Mucosa of stomach (tissue), 1 donor: ENCODE results near the gene SH3BP2.
"Not testable (repeated sequence)": the region's sequence is repeated elsewhere in the genome, so short reads cannot be mapped to it uniquely, and the experiment has no call there.

Experiments
- H3K27me3 ChIP-seq: one replicate; pipeline ENCODE4 v1.7.0; 2013; ENCODE audit warnings: mild to moderate bottlenecking, low read length; ENCODE audit not compliant: control insufficient read depth, insufficient read depth
- H3K36me3 ChIP-seq: one replicate; pipeline ENCODE4 v1.7.0; 2013; ENCODE audit warnings: low read length; ENCODE audit not compliant: control insufficient read depth, insufficient read depth
- H3K4me1 ChIP-seq: one replicate; pipeline ENCODE4 v1.7.0; 2013; ENCODE audit warnings: mild to moderate bottlenecking, low read length; ENCODE audit not compliant: control insufficient read depth, insufficient read depth
- H3K4me3 ChIP-seq: one replicate; pipeline ENCODE4 v1.7.0; 2013; ENCODE audit warnings: low read length
- H3K9ac ChIP-seq: one replicate; pipeline ENCODE4 v1.7.0; 2013; ENCODE audit warnings: mild to moderate bottlenecking, low read length, moderate library complexity
- H3K9me3 ChIP-seq: one replicate; pipeline ENCODE4 v1.7.0; 2013; ENCODE audit warnings: mild to moderate bottlenecking, low read length, moderate library complexity; ENCODE audit not compliant: control insufficient read depth
- donor health status: Pancreatic carcinoma.

Gene SH3BP2

DNA sequence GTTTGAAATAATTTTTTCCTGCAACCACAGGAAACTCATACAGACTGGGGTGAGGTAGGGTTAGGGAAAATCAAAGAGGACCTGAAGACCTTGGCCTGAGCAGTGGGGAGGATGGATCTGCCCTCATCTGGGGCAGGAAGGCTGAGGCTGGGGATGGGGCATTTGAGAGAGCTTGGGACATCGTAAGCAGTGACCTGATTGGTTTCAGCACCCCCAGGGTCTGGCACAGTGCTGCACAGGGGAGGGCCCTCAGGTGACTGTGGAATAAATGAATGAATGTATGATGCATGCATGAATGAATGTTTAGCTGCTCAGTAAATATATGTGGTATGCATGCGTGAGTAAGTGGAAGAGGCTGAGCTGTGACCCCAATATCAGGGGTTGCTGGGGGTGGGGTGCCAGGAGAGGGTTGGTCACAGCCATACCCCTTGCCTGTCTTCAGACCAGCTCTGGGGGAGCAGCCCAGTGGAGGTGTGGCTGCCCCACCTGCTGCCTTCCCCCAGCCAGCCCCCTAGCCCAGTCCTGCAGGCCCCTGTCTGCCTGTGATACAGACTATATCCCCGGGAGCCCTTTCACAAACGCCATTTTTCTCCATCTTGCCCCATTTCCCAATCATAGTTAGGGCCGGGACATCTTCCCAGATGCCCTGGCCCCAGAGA, 25.7 kb upstream of the SH3BP2 start:
- Histone ChIP-seq H3K4me3 (no peak overlapping the region), H3K9ac (no peak overlapping the region), H3K27me3 (no peaks in the 10 kb centered on the region), H3K4me1 (peaks cover 8% of the 10 kb centered on the region), H3K9me3 (no peaks in the 10 kb centered on the region), H3K36me3 (no peaks in the 10 kb centered on the region)

DNA sequence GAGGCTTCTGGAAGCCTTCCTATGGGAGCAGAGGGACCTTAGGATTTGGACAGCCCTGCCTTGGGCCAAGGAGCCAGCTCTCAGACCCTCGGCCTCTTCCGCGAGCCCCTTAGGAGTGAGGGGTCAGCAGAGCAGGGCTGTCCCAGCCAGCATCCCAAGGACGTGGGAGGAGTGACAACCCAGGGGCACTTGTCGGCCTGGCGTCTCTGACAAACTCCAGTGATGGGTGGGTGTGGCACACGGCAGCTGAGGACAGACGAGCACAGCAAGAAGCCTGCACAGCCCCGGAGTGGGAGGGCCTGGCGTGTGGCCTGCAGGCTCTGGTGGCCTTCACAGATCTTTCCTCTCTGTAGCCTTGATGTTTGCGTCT, 25.2 kb upstream of the SH3BP2 start:
- Histone ChIP-seq H3K27me3 (no peaks in the 10 kb centered on the region), H3K36me3 (no peaks in the 10 kb centered on the region), H3K9ac (no peak overlapping the region), H3K4me3 (no peak overlapping the region), H3K9me3 (no peaks in the 10 kb centered on the region), H3K4me1 (peaks cover 8% of the 10 kb centered on the region)

DNA sequence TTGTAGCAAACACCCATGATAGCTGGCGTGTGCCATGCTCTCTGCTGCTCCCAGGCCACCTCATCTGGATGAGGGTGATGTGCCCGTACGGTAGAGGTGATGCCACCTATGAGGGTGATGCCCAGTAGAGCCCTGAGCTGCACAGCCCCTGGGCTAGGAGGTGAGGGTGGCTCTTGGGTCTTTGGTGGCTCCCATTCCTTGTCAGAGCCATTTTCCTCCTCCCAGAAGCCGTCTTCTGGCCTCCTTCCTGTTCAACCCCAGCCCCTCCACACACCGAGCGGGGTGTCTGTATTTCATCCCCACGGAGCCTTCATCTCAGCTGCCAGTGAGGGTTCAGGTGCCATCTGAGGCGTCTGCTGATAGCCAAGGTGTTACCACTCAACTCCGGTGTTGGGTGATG, 24.8 kb upstream of the SH3BP2 start:
- peaks cover 8% of the 10 kb centered on the region for H3K4me1 ChIP-seq
- H3K4me3 ChIP-seq, result no peak overlapping the region
- no peaks in the 10 kb centered on the region for H3K27me3 ChIP-seq
- H3K9me3 ChIP-seq, result no peaks in the 10 kb centered on the region
- no peaks in the 10 kb centered on the region for H3K36me3 ChIP-seq
- H3K9ac ChIP-seq, result no peak overlapping the region

DNA sequence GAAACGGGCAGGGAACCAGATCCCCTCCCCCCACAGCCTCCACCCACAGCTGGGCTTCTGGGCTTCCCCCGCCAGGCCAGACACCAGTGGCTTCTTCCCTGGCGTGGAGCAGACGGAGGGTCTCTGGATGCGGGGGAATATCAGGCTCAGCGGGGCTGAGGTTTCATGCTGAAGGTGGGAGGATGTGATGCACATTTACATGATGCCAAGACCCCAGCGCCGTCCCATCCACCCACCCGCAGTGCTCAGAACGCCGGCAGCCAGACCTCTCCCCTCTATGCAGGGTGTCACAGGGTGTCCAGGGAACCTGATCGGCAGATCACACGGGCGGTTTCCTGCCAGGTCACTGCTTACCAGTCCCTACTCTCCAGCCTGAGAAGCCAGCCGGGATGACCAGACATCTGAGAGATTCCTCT, 24.0 kb upstream of the SH3BP2 start:
- Histone ChIP-seq H3K4me3 (no peak overlapping the region), H3K36me3 (no peaks in the 10 kb centered on the region), H3K4me1 (peaks cover 4% of the 10 kb centered on the region), H3K27me3 (no peaks in the 10 kb centered on the region), H3K9me3 (no peaks in the 10 kb centered on the region), H3K9ac (peak overlapping the region; percentile 8)

DNA sequence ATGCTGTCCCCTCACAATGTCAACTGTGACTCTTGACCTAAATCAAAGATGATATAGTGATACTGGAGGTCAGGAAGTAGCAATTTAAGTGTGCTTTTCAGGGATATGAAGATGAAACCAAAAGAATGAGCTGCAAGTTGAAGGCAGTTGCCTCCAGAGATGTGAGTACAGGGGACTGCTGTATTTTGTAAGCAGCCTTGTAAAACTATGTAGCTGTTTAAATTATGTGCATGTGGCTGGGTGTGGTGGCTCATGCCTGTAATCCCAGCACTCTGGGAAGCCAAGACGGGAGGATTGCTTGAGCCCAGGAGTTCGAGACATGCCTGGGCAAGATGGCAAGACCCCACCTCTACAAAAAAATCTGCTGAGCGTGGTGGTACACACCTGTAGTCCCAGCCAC, 21.6 kb upstream of the SH3BP2 start:
- Histone ChIP-seq H3K27me3 (no peaks in the 10 kb centered on the region), H3K4me1 (no peaks in the 10 kb centered on the region), H3K36me3 (no peaks in the 10 kb centered on the region), H3K9me3 (no peaks in the 10 kb centered on the region), H3K4me3 (no peak overlapping the region), H3K9ac (no peak overlapping the region)

DNA sequence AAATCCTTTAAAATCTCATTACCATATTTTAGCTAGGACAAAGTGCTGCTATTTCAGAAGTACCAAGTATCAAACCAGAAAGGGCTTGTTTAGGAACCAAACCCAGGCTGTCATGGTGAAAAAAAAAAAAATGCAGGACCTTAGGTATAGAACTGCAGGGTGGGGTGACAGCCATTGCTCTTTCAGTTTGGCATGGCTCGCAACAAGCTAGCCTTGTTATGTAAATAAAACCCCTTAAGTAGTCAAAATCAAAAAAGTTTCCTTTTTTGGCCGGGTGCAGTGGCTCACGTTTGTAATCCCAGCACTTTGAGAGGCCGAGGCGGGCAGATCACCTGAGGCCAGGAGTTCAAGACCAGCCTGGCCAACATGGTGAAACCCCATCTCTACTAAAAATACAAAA, 12.2 kb upstream of the SH3BP2 start:
- H3K36me3 ChIP-seq, H3K4me3 ChIP-seq, H3K9ac ChIP-seq, H3K9me3 ChIP-seq, H3K27me3 ChIP-seq, H3K4me1 ChIP-seq: not testable (repeated sequence)

DNA sequence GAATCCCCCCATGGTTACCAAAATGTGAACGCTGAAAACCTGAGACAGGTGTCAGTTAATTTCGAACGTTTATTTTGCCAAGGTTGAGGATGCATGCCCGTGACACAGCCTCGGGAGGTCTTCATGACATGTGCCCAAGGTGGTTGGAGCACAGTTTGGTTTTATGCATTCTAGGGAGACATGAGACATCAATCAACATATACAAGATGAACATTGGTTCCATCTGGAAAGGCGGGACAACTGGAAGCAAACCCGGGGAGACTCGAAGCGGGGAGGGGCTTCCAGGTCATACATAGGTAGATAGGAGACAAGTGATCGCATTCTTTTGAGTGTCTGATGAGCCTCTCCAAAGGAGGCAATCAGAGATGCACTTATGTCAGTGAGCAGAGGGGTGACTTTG, 11.0 kb upstream of the SH3BP2 start:
- H3K9me3 ChIP-seq, result no peaks in the 10 kb centered on the region
- H3K9ac ChIP-seq, result no peak overlapping the region
- no peaks in the 10 kb centered on the region for H3K27me3 ChIP-seq
- no peaks in the 10 kb centered on the region for H3K4me1 ChIP-seq
- H3K36me3 ChIP-seq, result no peaks in the 10 kb centered on the region
- H3K4me3 ChIP-seq, result no peak overlapping the region

DNA sequence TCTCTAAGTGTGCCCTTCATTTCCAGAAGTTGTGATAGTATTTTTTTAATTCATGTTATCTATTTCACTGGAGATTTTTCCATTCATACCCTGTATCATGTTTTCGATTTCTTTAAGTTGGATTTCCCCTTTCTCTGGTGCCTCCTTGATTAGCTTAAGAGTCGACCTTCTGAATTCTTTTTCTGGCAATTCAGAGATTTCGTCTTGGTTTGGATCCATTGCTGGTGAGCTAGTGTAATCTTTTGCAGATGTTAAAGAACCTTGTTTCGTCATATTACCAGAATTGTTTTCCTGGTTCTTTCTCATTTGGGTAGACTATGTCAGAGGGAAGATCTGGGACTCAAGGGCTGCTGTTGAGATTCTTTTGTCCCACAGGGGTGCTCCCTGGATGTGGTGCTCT, 9.1 kb upstream of the SH3BP2 start:
- H3K9ac ChIP-seq, result no peak overlapping the region
- H3K4me1 ChIP-seq, result no peaks in the 10 kb centered on the region
- H3K4me3 ChIP-seq, result no peak overlapping the region
- H3K36me3 ChIP-seq, result no peaks in the 10 kb centered on the region
- no peaks in the 10 kb centered on the region for H3K9me3 ChIP-seq
- no peaks in the 10 kb centered on the region for H3K27me3 ChIP-seq

DNA sequence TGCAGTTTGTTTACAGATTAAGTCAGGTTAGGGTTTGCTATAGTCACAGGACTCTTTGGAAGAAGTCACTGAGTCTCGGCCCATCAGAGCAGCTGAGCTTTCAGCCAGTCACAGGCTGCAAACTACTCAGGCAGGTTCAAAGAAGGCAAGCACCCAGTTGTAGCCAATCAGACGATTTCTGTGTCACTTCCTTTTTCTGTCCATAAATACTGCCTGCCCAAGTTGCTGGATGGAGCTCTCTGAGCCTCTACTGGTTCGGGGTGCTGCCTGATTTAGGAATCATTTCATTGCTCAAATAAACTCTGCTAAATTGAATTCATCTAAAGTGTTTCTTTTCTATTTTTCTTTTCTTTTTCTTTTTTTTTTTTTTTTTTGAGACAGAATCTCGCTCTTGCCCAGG, 7.3 kb upstream of the SH3BP2 start:
- H3K9me3 ChIP-seq, result no peaks in the 10 kb centered on the region
- H3K36me3 ChIP-seq, result no peaks in the 10 kb centered on the region
- no peak overlapping the region for H3K4me3 ChIP-seq
- H3K27me3 ChIP-seq, result no peaks in the 10 kb centered on the region
- H3K9ac ChIP-seq, result no peak overlapping the region
- no peaks in the 10 kb centered on the region for H3K4me1 ChIP-seq

DNA sequence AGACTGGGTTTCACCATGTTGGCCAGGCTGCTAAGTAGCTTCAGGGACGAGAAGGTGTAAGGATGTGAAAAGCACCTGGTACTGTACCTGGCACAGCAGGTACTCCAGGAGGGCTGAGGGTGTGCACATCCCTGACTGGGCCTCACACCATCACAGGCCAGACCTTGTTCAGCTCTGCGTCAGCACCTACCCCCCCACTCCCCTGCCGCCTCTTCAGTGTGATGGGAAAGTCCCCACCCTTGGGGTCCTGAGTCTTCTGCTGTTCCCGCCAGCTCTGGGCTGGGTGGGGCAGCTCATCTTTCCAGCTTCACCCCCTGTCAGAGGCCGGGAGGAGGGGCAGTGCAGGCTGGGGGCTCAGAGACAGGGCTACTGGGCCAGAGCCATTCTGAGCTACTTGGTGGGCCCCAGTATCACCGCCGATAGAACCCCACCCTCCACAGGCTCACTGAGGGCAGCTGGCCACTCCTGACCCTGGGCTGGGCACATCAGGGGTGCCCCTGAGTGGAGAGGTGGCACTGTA, 6.7 kb upstream of the SH3BP2 start:
- no peaks in the 10 kb centered on the region for H3K9me3 ChIP-seq
- no peaks in the 10 kb centered on the region for H3K27me3 ChIP-seq
- no peaks in the 10 kb centered on the region for H3K4me1 ChIP-seq
- H3K9ac ChIP-seq, result no peak overlapping the region
- no peak overlapping the region for H3K4me3 ChIP-seq
- no peaks in the 10 kb centered on the region for H3K36me3 ChIP-seq

DNA sequence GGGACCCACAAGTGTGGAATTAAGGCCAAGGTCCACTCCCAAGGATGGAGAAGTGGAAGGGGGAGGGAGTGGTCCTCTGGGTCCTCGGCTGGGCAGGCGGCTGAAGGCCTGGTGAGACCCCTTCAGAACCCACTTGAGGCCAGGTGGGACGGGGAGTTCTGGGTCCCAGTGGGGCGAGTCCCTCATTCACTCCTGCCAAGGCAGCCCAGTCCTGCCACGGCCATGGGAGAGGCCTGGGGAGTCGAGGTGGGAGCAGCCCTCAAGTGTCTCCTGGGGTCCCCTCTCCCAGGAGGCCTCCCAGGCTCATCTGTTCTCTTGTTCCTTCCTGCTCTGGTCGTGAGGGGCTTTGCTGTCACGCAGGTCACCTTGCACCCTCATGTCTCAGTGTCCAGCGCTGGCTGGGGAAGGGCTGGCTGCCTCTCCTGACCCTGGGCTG, 6.1 kb upstream of the SH3BP2 start:
- Histone ChIP-seq H3K4me1 (peaks cover 4% of the 10 kb centered on the region), H3K27me3 (no peaks in the 10 kb centered on the region), H3K9ac (no peak overlapping the region), H3K36me3 (no peaks in the 10 kb centered on the region), H3K9me3 (no peaks in the 10 kb centered on the region), H3K4me3 (no peak overlapping the region)

DNA sequence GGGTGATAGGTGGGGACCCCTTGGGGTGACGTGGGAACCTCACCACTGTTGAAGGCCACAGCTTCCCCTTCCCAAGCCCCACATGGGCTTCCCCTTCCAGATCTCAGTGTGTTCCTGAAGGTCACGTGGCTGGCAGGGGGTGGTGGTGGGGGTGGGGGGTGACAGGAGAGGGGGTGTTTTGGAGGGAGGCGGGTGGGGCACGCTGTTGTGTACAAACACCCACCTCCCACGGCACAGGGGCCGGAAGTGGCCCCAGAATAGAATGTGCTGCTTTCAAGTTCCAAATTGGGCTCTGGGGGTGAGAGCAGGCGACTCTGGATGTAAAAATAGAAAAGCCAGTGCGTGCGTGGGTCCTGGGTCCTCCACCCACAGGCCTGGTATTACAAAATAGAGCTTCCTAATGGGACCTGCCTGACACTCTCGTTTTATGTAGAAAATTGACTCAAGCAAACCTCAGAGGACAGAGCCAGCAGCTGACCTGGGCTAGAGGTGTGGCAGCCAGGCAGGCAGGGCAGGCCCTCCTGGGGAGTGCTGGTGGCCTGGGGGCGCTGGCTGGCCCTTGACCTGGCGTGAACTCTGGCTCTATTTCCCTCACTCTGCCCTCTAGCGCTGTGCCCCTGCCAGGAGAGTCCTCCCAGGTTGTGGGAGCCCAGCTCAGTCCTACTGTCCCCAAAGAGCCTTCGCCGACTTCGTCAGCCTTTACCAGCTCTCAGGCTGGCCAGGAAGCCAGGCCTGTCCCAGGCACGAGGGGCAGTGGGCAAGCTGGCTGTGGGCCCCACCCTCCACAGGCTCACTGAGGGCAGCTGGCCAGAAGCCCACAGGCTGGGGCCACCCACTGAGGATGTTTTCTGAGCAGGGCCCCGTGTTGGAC, 5.4 kb upstream of the SH3BP2 start:
- Histone ChIP-seq H3K9me3 (no peaks in the 10 kb centered on the region), H3K27me3 (no peaks in the 10 kb centered on the region), H3K9ac (no peak overlapping the region), H3K4me3 (no peak overlapping the region), H3K4me1 (peaks cover 10% of the 10 kb centered on the region), H3K36me3 (no peaks in the 10 kb centered on the region)
